GM19239 (cell line): Measurements from ENCODE around the gene IQGAP3.
A peak's percentile ranks its signal among the peaks of the same experiment; 100 is the strongest.

Source experiments
- DNase-seq: peaks from one replicate; pipeline ENCODE4 v3.0.0; 2011; ENCODE audit warnings: low spot score; ENCODE audit not compliant: insufficient read length
- FAIRE-seq: peaks from 2 replicates; lab custom pipeline; 2011; peaks lifted over from hg19 to GRCh38; lab: Jason Lieb, UNC

Gene IQGAP3

DNA sequence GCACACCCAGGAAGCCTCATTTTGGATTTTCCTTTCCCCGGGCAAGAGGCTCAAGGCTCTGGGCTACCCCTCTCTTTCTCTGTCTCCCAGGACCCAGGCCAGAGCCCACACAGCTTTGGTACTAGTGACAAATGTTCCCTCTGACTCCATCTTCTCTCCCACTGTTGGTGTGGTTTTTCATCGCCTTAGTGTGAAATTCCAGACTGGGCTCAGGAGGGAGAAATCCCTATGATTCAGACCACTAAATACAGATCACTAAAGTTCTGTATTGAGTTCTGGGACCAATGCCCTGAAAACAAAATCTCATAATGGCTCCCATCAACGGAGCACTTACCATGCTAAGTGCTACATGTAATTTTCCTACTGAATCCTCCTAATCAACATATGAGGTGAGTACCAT is 26.1 kb downstream of the IQGAP3 start:
- FAIRE-seq (no peak), DNase-seq (no peak)

DNA sequence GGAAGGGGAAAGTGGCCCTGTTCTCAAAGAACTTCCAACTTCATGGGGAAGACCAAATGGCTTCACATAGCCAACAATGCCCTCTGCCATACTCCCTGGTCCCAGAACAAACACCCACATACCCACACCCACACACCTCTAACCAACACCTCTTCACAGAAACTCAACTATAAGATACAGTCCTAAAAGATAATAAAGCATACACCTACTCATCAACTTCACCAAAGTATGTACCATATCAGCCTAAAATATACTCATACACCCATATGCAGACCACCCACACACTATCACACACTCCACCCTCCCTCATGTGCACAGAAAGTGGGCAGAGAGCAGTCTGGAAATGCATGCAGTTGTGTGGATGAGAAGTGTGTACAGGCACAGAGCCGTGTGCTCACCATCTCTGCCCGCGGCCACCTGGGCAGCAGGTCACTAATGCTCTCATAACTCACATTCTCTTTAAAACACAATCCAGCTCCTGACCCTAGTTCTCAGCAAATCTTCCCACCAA is 27.7 kb downstream of the IQGAP3 start:
- FAIRE-seq (no peak), DNase-seq (no peak)

DNA sequence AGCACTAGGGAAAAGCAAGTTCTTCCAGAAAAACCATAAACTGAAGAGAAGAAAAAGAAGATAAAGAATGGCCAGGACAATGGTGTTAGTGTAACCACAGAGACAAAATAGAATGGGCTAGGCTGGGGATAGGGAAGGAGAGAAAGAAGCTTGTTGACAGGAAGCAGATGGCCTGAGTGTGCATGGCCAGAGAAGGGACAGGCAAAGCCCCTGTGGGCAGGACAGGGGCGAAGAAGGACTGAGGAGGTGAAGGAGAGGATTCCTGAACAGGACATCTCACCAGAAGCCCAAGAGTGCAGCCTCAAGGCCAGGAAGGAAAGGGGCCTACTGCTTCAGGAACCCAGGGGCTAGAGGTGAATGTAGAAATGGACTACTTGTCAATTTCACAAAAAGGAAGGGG is 29.3 kb downstream of the IQGAP3 start:
- DNase-seq (no peak), FAIRE-seq (no peak)

DNA sequence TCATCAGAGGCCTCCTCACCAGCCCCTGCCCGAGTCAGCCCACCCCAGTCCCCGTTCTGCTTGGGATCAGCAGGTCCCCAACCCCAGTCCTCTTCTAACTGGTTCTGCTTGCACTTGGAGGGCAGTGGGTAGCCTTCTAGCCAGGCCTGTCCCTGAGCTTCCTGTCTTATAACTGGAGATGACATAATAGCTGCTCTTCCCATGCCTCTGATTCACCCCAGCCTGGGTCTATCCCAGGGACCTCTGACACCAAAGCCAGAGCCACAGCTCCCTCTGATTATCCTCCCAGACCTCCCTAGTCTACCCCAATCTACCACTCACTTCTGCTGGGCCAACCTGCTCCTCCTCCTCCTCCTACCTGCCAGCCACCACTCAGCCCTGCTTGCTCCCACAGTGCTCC is 31.4 kb downstream of the IQGAP3 start:
- no peak for FAIRE-seq
- DNase-seq: no peak

DNA sequence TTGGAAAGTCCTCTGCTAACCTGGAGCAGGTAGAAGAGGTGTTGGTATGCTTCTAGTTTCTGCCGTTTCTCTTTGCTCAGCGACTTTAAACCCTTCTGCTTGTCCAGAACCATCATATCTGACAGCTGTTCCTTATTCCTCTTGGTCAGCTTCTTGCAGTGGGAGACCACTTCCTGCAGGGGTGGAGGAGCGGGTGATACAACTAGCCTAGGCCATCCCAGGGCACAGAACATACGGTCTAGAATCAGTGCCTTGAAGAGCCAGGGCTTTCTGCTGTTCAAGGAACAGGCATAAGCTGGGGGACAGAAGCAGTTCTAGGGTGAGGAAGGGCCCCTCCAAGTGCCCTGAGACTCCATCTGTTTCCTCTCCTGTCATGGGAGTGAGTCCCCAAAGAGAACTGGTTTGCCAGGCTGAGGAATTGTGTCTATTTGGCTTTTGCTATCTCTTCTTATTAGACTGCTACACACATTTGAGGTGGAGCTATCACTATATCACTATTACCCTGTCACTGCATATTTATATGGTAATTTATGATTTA is 32.5 kb downstream of the IQGAP3 start:
- DNase-seq: no peak
- no peak for FAIRE-seq

DNA sequence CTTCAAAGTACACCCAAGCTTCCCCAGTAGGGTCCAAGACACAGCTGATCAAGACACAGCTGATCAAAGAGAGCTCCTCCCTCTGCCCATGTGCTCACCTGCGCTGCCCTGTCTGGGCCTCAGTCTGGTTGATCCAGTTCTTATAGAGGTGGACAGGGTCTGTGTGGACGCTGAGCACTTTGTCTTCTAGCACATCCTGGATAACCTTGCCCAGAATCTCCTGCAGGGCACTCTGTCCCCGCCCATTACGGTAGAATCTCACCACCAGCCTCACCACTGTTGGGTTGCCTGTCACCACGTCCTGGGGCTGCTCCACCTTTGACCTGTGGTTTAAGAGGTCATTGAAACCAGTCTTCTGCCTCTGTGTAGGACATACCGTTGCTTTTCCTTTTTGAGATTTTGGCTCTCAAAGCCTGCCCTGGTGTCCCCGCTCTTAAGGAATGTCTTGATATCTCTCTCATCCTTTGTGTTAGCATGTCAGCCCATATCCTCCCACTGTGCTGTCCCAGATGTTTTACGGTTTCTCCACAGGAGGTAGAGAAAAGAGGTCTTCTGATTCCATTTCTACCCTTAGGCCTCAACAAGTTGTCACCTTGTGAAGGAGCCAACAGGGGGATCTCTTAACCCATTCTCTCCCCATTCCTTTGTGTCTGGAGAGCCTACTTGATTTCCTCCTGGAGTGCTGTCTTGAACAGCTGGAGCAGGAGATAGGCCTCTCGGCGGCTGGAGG is 33.5 kb downstream of the IQGAP3 start:
- FAIRE-seq: no peak

DNA sequence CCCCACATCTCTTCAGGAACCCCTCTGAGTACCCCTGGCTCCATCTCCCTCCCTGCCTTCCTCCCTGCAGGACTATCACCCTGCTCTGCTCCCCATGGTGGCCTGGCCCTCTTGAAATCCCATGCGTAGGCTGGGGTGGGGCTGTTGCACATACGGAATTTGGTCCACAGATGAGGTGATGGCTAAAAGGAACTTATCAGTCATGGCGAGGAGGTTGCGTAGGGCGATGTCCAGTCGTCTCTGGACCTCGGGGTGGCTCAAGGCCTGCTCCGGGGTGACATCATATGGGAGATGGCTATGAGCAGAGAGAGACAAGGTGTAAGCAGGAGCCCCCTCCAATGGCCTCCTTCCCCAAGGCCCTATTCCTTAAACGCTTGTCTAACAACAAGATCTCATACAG is 35.3 kb downstream of the IQGAP3 start:
- DNase-seq: no peak
- no peak for FAIRE-seq

More for the DNA sequence above, 33.5 kb downstream of the IQGAP3 start:
- no peak for DNase-seq

DNA sequence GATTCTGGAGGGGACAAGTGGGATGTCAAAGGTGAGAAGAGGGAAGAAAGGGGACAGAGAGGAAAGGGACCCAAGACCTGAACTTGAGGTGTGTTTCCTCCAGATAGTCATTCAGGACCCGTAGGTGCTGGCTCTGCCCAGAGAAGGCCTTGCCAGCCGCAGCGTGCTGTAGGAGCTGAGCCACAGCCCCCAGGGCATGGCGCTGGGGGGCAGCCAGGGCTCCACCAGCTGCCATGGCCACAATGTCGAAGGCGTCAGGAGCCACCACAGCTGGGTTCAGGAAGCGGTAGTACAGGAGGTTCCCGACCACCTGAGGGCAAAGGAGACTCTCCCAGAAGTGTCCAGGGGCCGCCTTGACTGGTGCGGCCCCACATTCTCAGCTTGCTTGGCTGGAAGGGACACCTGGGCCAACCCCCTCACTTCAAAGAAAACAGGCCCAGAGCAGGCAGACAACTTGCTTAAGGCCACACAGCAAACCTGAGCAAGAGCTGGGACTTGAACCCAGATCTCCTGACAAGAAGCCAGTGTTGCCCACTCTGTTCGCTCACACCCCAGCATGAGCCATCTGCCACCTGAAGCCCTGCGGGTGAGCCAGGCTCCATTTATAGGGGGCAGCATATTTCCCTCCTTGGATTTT is 37.8 kb downstream of the IQGAP3 start:
- DNase-seq (no peak), FAIRE-seq (no peak)

DNA sequence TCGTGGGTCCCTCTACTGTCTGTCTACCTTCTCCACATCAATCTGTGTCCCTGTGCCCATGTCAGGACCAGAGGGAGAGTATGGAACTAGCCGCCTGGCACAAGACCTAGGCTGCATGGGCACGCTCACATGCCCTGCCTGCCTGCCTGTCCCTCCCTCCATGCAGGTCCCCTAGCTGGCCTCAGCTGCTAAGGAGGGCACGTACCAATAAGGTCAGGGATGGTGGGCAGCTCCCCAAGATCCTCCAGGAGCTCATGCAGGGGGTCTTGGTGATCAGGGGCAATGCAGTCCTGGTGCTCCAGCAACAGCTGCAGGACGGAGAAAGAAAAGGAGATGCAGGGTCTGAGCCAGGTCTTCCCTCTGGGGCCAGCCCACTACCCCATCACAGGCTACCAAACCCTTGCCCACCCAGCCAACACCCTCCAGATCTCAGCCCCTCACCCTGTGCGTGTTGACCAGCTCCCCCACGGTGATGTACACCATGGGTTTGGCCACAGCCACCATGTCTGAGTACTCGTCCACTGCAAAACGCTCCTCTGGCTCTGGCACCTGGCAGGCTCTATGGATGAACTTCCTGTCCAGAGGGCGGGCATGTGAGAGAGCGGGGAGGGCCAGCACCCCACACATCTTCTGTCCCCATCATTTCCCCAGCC is 38.7 kb downstream of the IQGAP3 start:
- no peak for DNase-seq
- no peak for FAIRE-seq

DNA sequence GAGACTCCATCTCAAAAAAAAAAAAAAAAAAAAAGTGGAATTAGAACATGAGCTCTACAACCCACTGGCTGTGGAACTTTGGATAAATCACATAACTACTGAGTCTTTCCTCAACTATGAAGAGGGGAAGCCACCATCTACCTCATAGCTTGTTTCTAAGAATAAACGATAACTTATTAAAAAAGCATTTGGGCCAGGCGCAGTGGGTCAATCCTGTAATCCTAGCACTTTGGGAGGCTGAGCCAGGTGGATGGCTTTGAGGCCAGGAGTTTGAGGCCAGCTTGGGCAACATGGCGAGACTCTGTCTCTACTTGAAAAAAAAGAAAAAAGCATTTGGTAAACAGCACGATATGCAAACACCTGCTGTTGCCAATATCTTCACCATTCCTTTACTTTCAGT is 40.0 kb downstream of the IQGAP3 start:
- DNase-seq: no peak
- FAIRE-seq: no peak

DNA sequence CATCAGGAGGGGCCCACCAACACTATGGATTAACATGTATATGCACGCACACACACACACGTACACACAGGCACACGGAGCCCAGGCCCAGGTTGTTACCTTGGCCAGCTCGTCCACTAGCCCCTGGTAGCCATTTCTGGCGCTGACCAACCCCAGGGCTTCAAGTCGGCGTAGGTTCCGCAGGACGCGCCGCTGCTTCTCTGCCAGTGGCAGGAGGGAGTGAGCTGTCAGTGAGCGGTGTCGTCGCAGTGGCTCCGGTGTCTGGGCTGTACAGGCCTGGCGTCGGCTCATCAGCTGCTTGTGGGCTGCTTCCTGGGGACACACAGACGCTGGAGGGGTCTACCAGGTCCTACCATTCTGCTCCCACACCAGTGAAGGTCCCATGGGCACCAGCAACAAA is 42.4 kb downstream of the IQGAP3 start:
- DNase-seq (no peak), FAIRE-seq (no peak)

DNA sequence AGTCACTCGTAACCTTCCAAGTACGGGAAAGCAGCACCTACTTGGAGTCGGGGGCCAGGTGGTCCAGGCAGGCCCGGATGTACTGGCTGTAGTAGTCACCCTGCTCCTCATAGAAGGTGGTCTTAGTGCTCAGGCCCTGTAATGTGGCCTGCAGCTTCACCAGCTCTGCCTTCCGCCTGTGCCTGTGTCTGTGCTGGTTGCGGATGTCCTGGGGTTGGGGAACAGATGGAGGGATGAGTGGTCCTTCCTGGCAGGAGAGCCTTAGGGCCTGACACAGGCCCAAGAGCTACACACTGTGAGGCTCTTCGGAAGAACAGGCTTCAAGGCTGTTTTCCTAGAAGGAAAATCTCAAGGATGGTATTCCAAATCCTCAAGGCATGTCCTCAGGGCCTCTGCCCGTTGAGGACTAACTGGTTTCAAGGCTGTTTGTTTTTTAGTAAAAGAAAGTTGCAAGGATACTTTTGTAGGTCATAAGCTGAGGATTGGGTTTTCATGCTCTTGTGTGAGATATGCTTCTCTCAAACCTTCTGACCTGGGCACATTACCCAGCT is 43.4 kb downstream of the IQGAP3 start:
- FAIRE-seq (no peak), DNase-seq (no peak)

DNA sequence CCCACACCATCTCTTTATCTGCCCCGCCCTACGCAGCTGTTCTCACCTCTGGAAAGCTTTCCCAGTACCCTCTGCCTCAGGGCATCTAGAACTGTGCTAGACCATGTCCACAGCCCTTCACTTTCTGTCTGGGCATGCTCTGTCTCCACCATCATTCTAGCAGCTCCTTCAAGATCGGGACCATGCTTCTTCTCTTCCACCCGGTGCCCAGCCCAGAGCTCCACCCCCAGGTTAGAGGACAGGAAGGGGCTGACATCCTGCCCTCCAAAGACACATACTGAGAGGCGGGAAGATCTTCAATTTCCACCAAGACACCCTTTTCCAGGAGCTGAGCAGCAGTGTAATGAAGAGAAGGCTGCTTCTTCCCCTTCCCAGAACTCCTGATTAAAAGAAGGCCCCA is 44.1 kb downstream of the IQGAP3 start:
- no peak for FAIRE-seq
- DNase-seq: no peak

DNA sequence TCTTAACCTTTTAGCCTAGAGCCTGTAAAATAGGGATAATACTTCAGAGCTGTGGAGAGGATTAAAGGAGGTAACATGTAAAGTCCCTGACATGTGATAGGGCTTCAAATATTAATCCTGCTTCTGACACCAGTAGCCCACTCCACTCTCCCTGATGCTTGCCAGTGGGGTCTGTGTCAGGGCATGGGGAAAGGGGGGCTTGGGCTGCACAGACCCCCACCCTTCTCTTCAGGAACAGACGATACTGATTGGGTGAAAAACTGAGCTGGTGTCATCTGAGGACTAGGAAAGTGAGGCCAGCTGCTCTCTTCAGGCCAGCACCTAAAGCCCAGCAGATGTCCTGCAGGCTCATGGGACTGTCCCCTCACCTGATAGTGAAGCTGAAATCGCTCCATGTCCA is 44.8 kb downstream of the IQGAP3 start:
- FAIRE-seq: no peak
- DNase-seq: no peak

DNA sequence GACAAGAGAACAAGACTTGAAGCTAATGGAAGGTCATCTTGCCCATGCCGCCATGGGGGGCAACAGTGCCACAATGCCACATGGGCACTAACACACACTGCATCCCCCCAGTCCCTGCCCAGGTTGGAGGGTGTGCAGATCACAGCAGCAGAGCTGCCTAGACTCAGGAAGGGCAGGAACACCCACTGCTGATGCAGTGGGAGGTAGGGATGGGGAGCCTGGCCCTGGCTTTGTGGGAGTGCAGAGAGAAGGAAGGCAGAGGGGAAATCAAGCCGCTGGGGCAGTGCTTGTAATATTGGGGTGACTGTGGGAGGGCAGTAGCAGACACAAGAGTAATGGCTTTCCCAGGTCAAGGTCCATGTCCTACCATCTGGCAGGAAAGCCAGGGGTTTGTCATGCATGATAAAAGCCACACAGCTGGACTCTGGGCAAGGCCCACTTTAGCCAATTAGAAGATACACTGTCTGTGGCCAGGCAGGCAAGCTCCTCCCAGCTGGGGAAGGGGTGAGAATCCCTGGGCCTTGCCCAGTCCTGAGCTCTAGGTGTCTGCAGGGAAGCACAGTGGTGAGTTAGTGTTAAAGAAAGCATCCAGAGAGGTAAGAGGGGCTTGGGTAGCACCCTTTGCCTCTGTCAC is 46.4 kb downstream of the IQGAP3 start:
- DNase-seq (no peak), FAIRE-seq (no peak)

DNA sequence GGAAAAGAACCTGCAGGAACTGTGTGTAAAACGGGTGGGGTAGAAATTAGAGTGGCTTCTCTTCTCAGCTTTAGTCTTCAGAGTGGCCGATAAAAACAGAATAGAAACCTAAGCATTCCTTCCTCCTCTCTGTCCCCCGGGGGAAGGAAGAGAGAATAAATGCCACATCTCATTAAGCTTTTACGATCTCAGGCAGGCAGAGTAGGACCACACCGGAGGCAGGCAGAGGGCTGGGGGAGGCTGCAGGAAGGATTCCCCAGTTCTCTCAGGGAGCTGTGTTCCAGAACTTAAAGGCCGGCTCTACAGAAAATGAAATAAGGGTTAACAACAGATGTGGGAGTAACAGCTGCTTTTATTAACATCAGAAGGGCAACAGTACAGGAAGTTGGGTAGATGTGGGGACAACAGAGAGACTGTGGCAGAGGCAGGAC is 47.3 kb downstream of the IQGAP3 start:
- FAIRE-seq: peak; percentile 28
- DNase-seq: no peak

DNA sequence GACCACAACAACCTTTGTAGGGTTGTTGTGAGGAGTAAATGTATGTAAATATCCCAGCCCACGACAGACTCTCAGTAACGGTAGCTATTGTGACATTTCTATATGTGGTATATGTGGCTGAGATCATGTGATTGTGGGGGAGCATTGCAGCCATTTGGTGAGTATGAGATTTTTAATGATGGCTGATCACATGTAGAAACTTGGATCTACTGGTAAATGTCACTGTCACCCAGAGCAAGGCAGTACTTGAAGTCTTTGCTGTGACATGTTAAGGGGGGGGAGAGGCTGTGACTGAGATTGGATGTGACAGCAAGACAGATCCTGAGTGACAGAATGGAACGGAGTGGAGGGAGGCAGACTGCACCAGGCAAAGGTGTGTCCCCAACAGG is 47.9 kb downstream of the IQGAP3 start:
- FAIRE-seq: peak; percentile 89
- DNase-seq: no peak

DNA sequence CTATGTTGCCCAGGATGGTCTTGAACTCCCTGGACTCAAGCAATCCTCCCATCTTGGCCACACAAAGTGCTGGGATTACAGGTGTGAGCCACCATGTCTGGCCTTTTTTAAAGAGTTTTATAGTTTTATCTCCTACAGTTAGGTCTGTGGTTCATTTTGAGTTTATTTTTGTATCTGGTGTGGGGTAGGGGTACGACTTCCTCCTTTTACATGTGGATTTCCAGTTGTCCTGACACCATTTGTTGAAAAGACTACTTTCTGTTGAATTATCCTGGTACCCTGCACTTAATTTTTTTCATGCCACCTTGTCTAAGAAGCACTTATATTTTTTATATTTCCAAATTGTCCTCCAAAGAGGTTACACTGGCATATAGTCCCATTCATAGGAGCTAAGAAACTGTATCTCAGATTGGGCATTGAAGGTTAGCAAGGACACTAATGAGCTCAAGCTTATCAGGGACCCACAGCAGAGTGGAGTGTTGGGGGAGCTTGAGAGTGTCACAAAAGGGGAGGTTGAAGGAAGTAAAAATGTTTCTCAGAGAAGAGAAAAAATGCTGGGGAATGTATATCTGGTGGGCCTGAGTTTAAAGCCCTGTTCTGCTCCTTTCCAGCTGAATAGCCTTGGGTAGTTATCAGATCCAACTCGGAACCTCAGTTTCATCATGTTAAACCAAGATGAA is 48.4 kb downstream of the IQGAP3 start:
- no peak for FAIRE-seq

DNA sequence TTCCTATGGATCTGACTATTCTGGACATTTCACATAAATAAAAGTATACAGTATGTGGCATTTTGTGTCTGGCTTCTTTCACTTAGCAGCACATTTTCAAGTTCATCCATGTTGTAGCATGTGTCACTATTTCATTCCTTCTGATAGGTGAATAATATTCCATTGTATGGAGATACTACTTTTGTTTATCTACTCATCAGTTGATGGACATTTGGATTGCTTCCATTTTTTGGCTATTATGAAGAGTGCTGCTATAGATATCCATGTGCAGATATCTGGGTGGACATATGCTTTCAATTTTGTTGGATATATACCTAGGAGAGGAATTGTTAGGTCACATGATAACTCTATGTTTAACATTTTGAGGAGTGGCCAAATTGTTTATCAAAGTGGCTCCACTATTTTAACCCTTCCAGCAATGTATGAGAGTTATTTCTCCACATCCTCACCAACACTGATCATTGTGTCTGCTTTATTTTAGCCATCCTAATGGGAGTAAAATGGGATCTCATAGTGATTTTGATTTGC is 49.9 kb downstream of the IQGAP3 start:
- no peak for FAIRE-seq
- no peak for DNase-seq

More for the DNA sequence above, 48.4 kb downstream of the IQGAP3 start:
- no peak for DNase-seq

DNA sequence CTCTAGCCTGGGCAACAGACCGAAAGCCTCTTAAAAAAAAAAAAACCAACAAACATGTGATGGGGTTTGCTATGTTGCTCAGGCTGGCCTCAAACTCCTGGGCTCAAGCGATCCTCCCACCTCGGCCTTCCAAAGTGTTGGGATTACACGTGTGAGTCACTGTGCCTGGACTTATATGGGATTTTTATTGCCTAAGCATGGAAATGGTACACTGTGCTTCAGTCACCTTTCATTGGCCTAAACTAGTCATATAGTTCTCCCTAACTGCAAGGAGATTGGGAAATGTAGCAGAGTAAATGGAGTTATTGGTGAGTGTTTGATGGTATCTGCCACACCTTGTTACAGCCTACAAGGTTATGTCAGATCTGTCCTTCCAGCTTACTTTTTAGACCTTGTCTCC is 54.6 kb downstream of the IQGAP3 start:
- FAIRE-seq (no peak), DNase-seq (no peak)
